HEK293 (cell line): ENCODE results near the gene DNAJB8.

ENCODE experiments used
- BCL11B ChIP-seq: fragments of 450-650 bp; formaldehyde crosslinking; IDR thresholded peaks from 2 replicates; pipeline ENCODE4 v1.5.1; 2016; ENCODE audit warnings: low read depth, missing biosample characterization, missing genetic modification characterization
- GLI4 ChIP-seq: fragments of 450-650 bp; formaldehyde crosslinking; IDR thresholded peaks from 2 replicates; pipeline ENCODE4 v1.5.1; 2016; ENCODE audit warnings: missing biosample characterization, missing genetic modification characterization
- GLIS1 ChIP-seq: fragments of 450-650 bp; formaldehyde crosslinking; IDR thresholded peaks from 2 replicates; pipeline ENCODE4 v1.5.1; 2016; ENCODE audit warnings: missing biosample characterization, missing genetic modification characterization
- GLIS2 ChIP-seq: fragments of 450-650 bp; formaldehyde crosslinking; IDR thresholded peaks from 2 replicates; pipeline ENCODE4 v1.5.1; 2016; ENCODE audit warnings: missing biosample characterization, missing genetic modification characterization
- YY1 ChIP-seq: fragments of 450-650 bp; formaldehyde crosslinking; IDR thresholded peaks from 2 replicates; pipeline ENCODE4 v1.5.1; 2018; ENCODE audit warnings: missing biosample characterization, missing genetic modification characterization
- ZFP37 ChIP-seq: fragments of 450-650 bp; formaldehyde crosslinking; IDR thresholded peaks from 2 replicates; pipeline ENCODE4 v1.5.1; 2016; ENCODE audit warnings: missing biosample characterization, missing genetic modification characterization
- ZNF133 ChIP-seq: fragments of 450-650 bp; formaldehyde crosslinking; IDR thresholded peaks from 2 replicates; pipeline ENCODE4 v1.5.1; 2016; ENCODE audit warnings: missing biosample characterization, missing genetic modification characterization
- ZNF140 ChIP-seq: fragments of 450-650 bp; formaldehyde crosslinking; IDR thresholded peaks from 2 replicates; pipeline ENCODE4 v1.5.1; 2016; ENCODE audit warnings: missing biosample characterization, missing genetic modification characterization
- ZNF184 ChIP-seq: fragments of 450-650 bp; IDR thresholded peaks from 2 replicates; pipeline ENCODE4 v1.5.1; 2018; ENCODE audit warnings: missing biosample characterization, mild to moderate bottlenecking, missing genetic modification characterization
- ZNF214 ChIP-seq: fragments of 450-650 bp; formaldehyde crosslinking; IDR thresholded peaks from 2 replicates; pipeline ENCODE4 v1.5.1; 2017; ENCODE audit warnings: missing biosample characterization, mild to moderate bottlenecking, missing genetic modification characterization, borderline replicate concordance
- ZNF248 ChIP-seq: fragments of 450-650 bp; formaldehyde crosslinking; IDR thresholded peaks from 2 replicates; pipeline ENCODE4 v1.5.1; 2017; ENCODE audit warnings: missing biosample characterization, missing genetic modification characterization
- ZNF324 ChIP-seq: fragments of 450-650 bp; formaldehyde crosslinking; IDR thresholded peaks from 2 replicates; pipeline ENCODE4 v1.5.1; 2016; ENCODE audit warnings: missing biosample characterization, missing genetic modification characterization
- ZNF366 ChIP-seq: fragments of 450-650 bp; formaldehyde crosslinking; conservative IDR thresholded peaks from 2 replicates; pipeline ENCODE4 v1.5.1; 2016; ENCODE audit warnings: missing biosample characterization, missing genetic modification characterization
- ZNF391 ChIP-seq: fragments of 450-650 bp; formaldehyde crosslinking; IDR thresholded peaks from 2 replicates; pipeline ENCODE4 v1.5.1; 2016; ENCODE audit warnings: low read depth, missing biosample characterization, missing genetic modification characterization, borderline replicate concordance
- ZNF473 ChIP-seq: fragments of 450-650 bp; formaldehyde crosslinking; IDR thresholded peaks from 2 replicates; pipeline ENCODE4 v1.5.1; 2017; ENCODE audit warnings: missing biosample characterization, missing genetic modification characterization
- ZNF529 ChIP-seq: fragments of 450-650 bp; formaldehyde crosslinking; IDR thresholded peaks from 2 replicates; pipeline ENCODE4 v1.5.1; 2017; ENCODE audit warnings: missing genetic modification characterization, missing biosample characterization; ENCODE audit not compliant: insufficient replicate concordance
- ZNF549 ChIP-seq: fragments of 450-650 bp; IDR thresholded peaks from 2 replicates; pipeline ENCODE4 v1.5.1; 2018; ENCODE audit warnings: missing biosample characterization, missing genetic modification characterization, mild to moderate bottlenecking, inconsistent platforms, moderate library complexity
- ZNF560 ChIP-seq: fragments of 450-650 bp; formaldehyde crosslinking; IDR thresholded peaks from 2 replicates; pipeline ENCODE4 v1.5.1; 2017; ENCODE audit warnings: missing biosample characterization, missing genetic modification characterization, borderline replicate concordance
- ZNF623 ChIP-seq: fragments of 450-650 bp; formaldehyde crosslinking; IDR thresholded peaks from 2 replicates; pipeline ENCODE4 v1.5.1; 2016; ENCODE audit warnings: missing biosample characterization, missing genetic modification characterization
- ZNF660 ChIP-seq: fragments of 450-650 bp; IDR thresholded peaks from 2 replicates; pipeline ENCODE4 v1.5.1; 2018; ENCODE audit warnings: missing biosample characterization, mild to moderate bottlenecking, missing genetic modification characterization
- ZNF707 ChIP-seq: fragments of 450-650 bp; formaldehyde crosslinking; IDR thresholded peaks from 2 replicates; pipeline ENCODE4 v1.5.1; 2016; ENCODE audit warnings: missing biosample characterization, missing genetic modification characterization
- TF ChIP-seq, protein P1 (sequence below): IDR thresholded peaks from 2 replicates; pipeline ENCODE4 v1.6.1; 2011; ENCODE audit warnings: mild to moderate bottlenecking, low read depth, low read length, borderline replicate concordance
- TF ChIP-seq, protein P2 (sequence below): fragments of 450-650 bp; formaldehyde crosslinking; IDR thresholded peaks from 2 replicates; pipeline ENCODE4 v1.5.1; 2016; ENCODE audit warnings: missing biosample characterization, missing genetic modification characterization
- TF ChIP-seq, protein P3 (sequence below): fragments of 450-650 bp; formaldehyde crosslinking; IDR thresholded peaks from 2 replicates; pipeline ENCODE4 v1.5.1; 2016; ENCODE audit warnings: missing biosample characterization, missing genetic modification characterization
- TF ChIP-seq, protein P4 (sequence below): fragments of 450-650 bp; formaldehyde crosslinking; IDR thresholded peaks from 2 replicates; pipeline ENCODE4 v1.5.1; 2016; ENCODE audit warnings: missing biosample characterization, missing genetic modification characterization
- TF ChIP-seq, protein P5 (sequence below): fragments of 450-650 bp; formaldehyde crosslinking; IDR thresholded peaks from 2 replicates; pipeline ENCODE4 v1.5.1; 2016; ENCODE audit warnings: missing biosample characterization, missing genetic modification characterization
- TF ChIP-seq, protein P6 (sequence below): fragments of 450-650 bp; formaldehyde crosslinking; IDR thresholded peaks from 2 replicates; pipeline ENCODE4 v1.5.1; 2016; ENCODE audit warnings: missing biosample characterization, missing genetic modification characterization
- TF ChIP-seq, protein P7 (sequence below): fragments of 450-650 bp; formaldehyde crosslinking; IDR thresholded peaks from 2 replicates; pipeline ENCODE4 v1.5.1; 2016; ENCODE audit warnings: missing biosample characterization, missing genetic modification characterization
- TF ChIP-seq, protein P8 (sequence below): fragments of 450-650 bp; formaldehyde crosslinking; IDR thresholded peaks from 2 replicates; pipeline ENCODE4 v1.5.1; 2016; ENCODE audit warnings: missing biosample characterization, missing genetic modification characterization, low read depth

The DNAJB8 gene

DNA sequence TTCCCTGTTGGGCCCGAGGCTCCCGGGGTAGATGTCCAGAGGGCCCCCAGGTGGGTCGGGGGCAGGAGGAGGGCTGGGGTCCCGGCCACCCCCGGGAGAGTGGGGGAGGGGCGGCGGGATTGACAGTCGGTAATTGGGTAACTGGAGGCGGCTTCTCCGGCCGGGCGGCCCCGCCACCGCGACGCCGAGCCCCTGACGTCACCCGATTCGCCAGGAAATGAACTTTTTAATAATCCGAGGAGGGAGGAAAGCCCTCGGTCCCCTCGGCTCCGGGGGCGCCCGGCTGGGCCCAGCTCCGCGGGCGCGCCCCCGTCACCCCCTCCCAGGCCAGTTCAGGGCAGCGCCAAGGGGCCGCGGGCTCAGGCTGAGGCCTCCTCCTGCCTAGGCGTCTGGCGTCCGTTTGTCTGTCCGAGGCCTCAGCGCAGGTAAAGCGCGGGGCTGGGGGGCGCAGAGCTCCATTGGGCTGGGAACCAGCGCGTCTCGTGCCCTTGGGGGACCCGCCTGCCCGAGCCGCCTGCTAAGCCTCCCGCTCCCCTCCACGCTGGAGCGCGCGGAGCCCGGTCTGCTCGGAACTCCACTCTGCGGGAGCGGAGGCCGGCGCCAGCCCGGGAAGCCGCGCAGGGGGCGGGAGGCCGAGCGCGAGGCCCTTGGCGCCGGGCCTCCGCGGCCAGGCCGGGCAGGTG is 22.4 kb upstream of the DNAJB8 start (continued):
- TF ChIP-seq, protein P1, sequence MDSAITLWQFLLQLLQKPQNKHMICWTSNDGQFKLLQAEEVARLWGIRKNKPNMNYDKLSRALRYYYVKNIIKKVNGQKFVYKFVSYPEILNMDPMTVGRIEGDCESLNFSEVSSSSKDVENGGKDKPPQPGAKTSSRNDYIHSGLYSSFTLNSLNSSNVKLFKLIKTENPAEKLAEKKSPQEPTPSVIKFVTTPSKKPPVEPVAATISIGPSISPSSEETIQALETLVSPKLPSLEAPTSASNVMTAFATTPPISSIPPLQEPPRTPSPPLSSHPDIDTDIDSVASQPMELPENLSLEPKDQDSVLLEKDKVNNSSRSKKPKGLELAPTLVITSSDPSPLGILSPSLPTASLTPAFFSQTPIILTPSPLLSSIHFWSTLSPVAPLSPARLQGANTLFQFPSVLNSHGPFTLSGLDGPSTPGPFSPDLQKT = no peak
- TF ChIP-seq ZNF549 (tag by site-specific recombination) = no peak
- no peak for TF ChIP-seq ZNF660 (tag by site-specific recombination)
- no peak for TF ChIP-seq ZNF248 (tag by site-specific recombination)
- TF ChIP-seq ZNF366 (tag by site-specific recombination) = no peak
- TF ChIP-seq, protein P2, sequence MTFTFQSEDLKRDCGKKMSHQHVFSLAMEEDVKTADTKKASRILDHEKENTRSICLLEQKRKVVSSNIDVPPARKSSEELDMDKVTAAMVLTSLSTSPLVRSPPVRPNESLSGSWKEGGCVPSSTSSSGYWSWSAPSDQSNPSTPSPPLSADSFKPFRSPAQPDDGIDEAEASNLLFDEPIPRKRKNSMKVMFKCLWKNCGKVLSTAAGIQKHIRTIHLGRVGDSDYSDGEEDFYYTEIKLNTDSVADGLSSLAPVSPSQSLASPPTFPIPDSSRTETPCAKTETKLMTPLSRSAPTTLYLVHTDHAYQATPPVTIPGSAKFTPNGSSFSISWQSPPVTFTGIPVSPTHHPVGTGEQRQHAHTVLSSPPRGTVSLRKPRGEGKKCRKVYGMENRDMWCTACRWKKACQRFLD (tag by site-specific recombination) = no peak
- TF ChIP-seq ZNF473 = no peak
- TF ChIP-seq, protein P3, sequence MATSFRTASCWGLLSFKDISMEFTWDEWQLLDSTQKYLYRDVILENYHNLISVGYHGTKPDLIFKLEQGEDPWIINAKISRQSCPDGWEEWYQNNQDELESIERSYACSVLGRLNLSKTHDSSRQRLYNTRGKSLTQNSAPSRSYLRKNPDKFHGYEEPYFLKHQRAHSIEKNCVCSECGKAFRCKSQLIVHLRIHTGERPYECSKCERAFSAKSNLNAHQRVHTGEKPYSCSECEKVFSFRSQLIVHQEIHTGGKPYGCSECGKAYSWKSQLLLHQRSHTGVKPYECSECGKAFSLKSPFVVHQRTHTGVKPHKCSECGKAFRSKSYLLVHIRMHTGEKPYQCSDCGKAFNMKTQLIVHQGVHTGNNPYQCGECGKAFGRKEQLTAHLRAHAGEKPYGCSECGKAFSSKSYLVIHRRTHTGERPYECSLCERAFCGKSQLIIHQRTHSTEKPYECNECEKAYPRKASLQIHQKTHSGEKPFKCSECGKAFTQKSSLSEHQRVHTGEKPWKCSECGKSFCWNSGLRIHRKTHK (tag by site-specific recombination) = no peak
- TF ChIP-seq, protein P4, sequence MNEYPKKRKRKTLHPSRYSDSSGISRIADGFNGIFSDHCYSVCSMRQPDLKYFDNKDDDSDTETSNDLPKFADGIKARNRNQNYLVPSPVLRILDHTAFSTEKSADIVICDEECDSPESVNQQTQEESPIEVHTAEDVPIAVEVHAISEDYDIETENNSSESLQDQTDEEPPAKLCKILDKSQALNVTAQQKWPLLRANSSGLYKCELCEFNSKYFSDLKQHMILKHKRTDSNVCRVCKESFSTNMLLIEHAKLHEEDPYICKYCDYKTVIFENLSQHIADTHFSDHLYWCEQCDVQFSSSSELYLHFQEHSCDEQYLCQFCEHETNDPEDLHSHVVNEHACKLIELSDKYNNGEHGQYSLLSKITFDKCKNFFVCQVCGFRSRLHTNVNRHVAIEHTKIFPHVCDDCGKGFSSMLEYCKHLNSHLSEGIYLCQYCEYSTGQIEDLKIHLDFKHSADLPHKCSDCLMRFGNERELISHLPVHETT (tag by site-specific recombination) = no peak
- no peak for TF ChIP-seq ZNF324
- TF ChIP-seq BCL11B = no peak
- TF ChIP-seq, protein P5, sequence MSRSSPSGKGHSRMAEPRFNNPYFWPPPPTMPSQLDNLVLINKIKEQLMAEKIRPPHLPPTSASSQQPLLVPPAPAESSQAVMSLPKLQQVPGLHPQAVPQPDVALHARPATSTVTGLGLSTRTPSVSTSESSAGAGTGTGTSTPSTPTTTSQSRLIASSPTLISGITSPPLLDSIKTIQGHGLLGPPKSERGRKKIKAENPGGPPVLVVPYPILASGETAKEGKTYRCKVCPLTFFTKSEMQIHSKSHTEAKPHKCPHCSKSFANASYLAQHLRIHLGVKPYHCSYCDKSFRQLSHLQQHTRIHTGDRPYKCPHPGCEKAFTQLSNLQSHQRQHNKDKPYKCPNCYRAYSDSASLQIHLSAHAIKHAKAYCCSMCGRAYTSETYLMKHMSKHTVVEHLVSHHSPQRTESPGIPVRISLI (tag by site-specific recombination) = no peak
- no peak for TF ChIP-seq ZNF707 (tag by site-specific recombination)
- TF ChIP-seq ZFP37 = no peak
- TF ChIP-seq, protein P6, sequence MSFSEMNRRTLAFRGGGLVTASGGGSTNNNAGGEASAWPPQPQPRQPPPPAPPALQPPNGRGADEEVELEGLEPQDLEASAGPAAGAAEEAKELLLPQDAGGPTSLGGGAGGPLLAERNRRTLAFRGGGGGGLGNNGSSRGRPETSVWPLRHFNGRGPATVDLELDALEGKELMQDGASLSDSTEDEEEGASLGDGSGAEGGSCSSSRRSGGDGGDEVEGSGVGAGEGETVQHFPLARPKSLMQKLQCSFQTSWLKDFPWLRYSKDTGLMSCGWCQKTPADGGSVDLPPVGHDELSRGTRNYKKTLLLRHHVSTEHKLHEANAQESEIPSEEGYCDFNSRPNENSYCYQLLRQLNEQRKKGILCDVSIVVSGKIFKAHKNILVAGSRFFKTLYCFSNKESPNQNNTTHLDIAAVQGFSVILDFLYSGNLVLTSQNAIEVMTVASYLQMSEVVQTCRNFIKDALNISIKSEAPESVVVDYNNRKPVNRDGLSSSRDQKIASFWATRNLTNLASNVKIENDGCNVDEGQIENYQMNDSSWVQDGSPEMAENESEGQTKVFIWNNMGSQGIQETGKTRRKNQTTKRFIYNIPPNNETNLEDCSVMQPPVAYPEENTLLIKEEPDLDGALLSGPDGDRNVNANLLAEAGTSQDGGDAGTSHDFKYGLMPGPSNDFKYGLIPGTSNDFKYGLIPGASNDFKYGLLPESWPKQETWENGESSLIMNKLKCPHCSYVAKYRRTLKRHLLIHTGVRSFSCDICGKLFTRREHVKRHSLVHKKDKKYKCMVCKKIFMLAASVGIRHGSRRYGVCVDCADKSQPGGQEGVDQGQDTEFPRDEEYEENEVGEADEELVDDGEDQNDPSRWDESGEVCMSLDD = peak; percentile 91
- TF ChIP-seq, protein P7, sequence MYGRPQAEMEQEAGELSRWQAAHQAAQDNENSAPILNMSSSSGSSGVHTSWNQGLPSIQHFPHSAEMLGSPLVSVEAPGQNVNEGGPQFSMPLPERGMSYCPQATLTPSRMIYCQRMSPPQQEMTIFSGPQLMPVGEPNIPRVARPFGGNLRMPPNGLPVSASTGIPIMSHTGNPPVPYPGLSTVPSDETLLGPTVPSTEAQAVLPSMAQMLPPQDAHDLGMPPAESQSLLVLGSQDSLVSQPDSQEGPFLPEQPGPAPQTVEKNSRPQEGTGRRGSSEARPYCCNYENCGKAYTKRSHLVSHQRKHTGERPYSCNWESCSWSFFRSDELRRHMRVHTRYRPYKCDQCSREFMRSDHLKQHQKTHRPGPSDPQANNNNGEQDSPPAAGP (tag by site-specific recombination) = no peak
- no peak for TF ChIP-seq ZNF140 (tag by site-specific recombination)
- no peak for TF ChIP-seq ZNF623
- no peak for TF ChIP-seq ZNF214 (tag by site-specific recombination)
- TF ChIP-seq, protein P8, sequence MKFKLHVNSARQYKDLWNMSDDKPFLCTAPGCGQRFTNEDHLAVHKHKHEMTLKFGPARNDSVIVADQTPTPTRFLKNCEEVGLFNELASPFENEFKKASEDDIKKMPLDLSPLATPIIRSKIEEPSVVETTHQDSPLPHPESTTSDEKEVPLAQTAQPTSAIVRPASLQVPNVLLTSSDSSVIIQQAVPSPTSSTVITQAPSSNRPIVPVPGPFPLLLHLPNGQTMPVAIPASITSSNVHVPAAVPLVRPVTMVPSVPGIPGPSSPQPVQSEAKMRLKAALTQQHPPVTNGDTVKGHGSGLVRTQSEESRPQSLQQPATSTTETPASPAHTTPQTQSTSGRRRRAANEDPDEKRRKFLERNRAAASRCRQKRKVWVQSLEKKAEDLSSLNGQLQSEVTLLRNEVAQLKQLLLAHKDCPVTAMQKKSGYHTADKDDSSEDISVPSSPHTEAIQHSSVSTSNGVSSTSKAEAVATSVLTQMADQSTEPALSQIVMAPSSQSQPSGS (tag by site-specific recombination) = peak; percentile 94
- no peak for TF ChIP-seq YY1 (tag by site-specific recombination)
- no peak for TF ChIP-seq ZNF133 (tag by site-specific recombination)
- TF ChIP-seq ZNF184 (tag by site-specific recombination) = no peak
- TF ChIP-seq ZNF529 (tag by site-specific recombination) = no peak
- TF ChIP-seq ZNF391 (tag by site-specific recombination) = no peak
- TF ChIP-seq GLIS1 = peak; percentile 86
- TF ChIP-seq ZNF560 (tag by site-specific recombination) = no peak
- TF ChIP-seq GLIS2 (tag by site-specific recombination) = peak; percentile 92
- TF ChIP-seq GLI4 (tag by site-specific recombination) = no peak
